SK-N-SH treated with all-trans-retinoic acid at 6 μM for 48 hours (cell line): ENCODE data around the gene CKAP4.

Source experiments
- ATAC-seq: fragments of 200-7000 bp; cut with Tn5 transposase; 3 replicates; pipeline ENCODE4 v1.9.1; 2020; ENCODE audit warnings: mild to moderate bottlenecking, moderate library complexity
- ARNTL ChIP-seq: fragments of 450-650 bp; formaldehyde crosslinking; IDR thresholded peaks from 2 replicates; pipeline ENCODE4 v1.5.0; 2020; ENCODE audit warnings: low read depth, mild to moderate bottlenecking, moderate library complexity, borderline replicate concordance
- BACH2 ChIP-seq: fragments of 250-450 bp; sonication (Bioruptor Pico); IDR thresholded peaks from 2 replicates; pipeline ENCODE4 v1.9.0; 2021; ENCODE audit warnings: mild to moderate bottlenecking, borderline replicate concordance
- CSDC2 ChIP-seq: fragments of 250-450 bp; sonication (Bioruptor Pico); IDR thresholded peaks from 2 replicates; pipeline ENCODE4 v1.5.0; 2020; ENCODE audit warnings: mild to moderate bottlenecking, moderate library complexity
- ESRRG ChIP-seq: fragments of 250-450 bp; sonication (Bioruptor Pico); IDR thresholded peaks from 2 replicates; pipeline ENCODE4 v1.6.1; 2021; ENCODE audit warnings: mild to moderate bottlenecking
- GLIS3 ChIP-seq: fragments of 250-450 bp; sonication (Bioruptor Pico); IDR thresholded peaks from 2 replicates; pipeline ENCODE4 v1.5.0; 2020; ENCODE audit warnings: mild to moderate bottlenecking, moderate library complexity
- OSR1 ChIP-seq: fragments of 250-450 bp; sonication (Bioruptor Pico); IDR thresholded peaks from 2 replicates; pipeline ENCODE4 v1.8.0; 2022; ENCODE audit warnings: moderate library complexity, mild to moderate bottlenecking, inconsistent platforms
- PPARA ChIP-seq: fragments of 250-450 bp; sonication (Bioruptor Pico); IDR thresholded peaks from 2 replicates; pipeline ENCODE4 v1.5.0; 2020; ENCODE audit warnings: mild to moderate bottlenecking, borderline replicate concordance
- RARB ChIP-seq: fragments of 250-450 bp; sonication (Bioruptor Pico); IDR thresholded peaks from 2 replicates; pipeline ENCODE4 v1.8.0; 2021; ENCODE audit warnings: mild to moderate bottlenecking, moderate library complexity
- SNAI2 ChIP-seq: fragments of 250-450 bp; sonication (Bioruptor Pico); IDR thresholded peaks from 2 replicates; pipeline ENCODE4 v1.5.0; 2020; ENCODE audit warnings: mild to moderate bottlenecking, moderate library complexity
- TCF4 ChIP-seq: fragments of 250-450 bp; sonication (Bioruptor Pico); IDR thresholded peaks from 2 replicates; pipeline ENCODE4 v1.8.0; 2021; ENCODE audit warnings: mild to moderate bottlenecking, moderate library complexity, borderline replicate concordance
- TOX ChIP-seq: fragments of 250-450 bp; sonication (Bioruptor Pico); IDR thresholded peaks from 2 replicates; pipeline ENCODE4 v1.8.0; 2021; ENCODE audit warnings: mild to moderate bottlenecking, moderate library complexity, borderline replicate concordance
- ZC3H10 ChIP-seq: fragments of 250-450 bp; sonication (Bioruptor Pico); IDR thresholded peaks from 2 replicates; pipeline ENCODE4 v1.5.1; 2021; ENCODE audit warnings: mild to moderate bottlenecking, moderate library complexity
- ZFP3 ChIP-seq: fragments of 250-450 bp; sonication (Bioruptor Pico); IDR thresholded peaks from 2 replicates; pipeline ENCODE4 v1.5.0; 2020; ENCODE audit warnings: mild to moderate bottlenecking, moderate library complexity
- ZFP30 ChIP-seq: fragments of 450-650 bp; formaldehyde crosslinking; IDR thresholded peaks from 2 replicates; pipeline ENCODE4 v1.5.0; 2022; ENCODE audit warnings: mild to moderate bottlenecking, moderate library complexity
- ZNF8 ChIP-seq: fragments of 450-650 bp; formaldehyde crosslinking; IDR thresholded peaks from 2 replicates; pipeline ENCODE4 v1.5.0; 2020; ENCODE audit warnings: mild to moderate bottlenecking, moderate library complexity
- TF ChIP-seq, protein P1 (sequence below): fragments of 250-450 bp; sonication (Bioruptor Pico); IDR thresholded peaks from 2 replicates; pipeline ENCODE4 v1.8.0; 2020; ENCODE audit warnings: mild to moderate bottlenecking, moderate library complexity, borderline replicate concordance
- TF ChIP-seq, protein P2 (sequence below): fragments of 250-450 bp; sonication (Bioruptor Pico); IDR thresholded peaks from 2 replicates; pipeline ENCODE4 v1.8.0; 2021; ENCODE audit warnings: low read depth, mild to moderate bottlenecking, moderate library complexity, borderline replicate concordance
- TF ChIP-seq, protein P3 (sequence below): fragments of 250-450 bp; sonication (Bioruptor Pico); IDR thresholded peaks from 2 replicates; pipeline ENCODE4 v1.5.1; 2020; ENCODE audit warnings: low read depth, mild to moderate bottlenecking, moderate library complexity

CKAP4 gene

DNA sequence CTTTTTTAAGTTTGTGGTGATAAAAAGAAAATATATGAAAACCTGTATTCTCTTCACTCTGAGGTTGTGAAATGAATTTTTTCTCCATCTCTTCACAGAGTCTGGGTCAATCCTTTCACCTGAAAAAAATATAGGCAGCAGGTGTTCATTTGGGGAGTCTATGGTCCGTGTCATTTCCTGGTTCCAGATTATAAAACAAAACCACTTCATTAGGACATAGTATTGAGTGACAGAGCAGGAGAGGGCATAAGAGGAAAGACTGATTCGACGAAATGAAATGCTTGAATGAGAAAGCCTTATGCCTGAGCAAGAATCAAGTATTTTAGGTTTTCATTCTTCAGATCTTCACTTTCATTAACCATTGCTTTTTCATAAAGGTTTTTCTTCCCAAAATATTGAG is 57.2 kb downstream of the CKAP4 start:
- TF ChIP-seq CSDC2 (CRISPR knock-in tag) (no peak), GLIS3 (no peak), SNAI2 (CRISPR knock-in tag) (no peak), BACH2 (CRISPR knock-in tag) (no peak), ZFP3 (CRISPR knock-in tag) (no peak), ZNF8 (CRISPR knock-in tag) (no peak), TOX (CRISPR knock-in tag) (no peak), ESRRG (CRISPR knock-in tag) (no peak), OSR1 (CRISPR knock-in tag) (no peak)
- TF ChIP-seq, protein P1, sequence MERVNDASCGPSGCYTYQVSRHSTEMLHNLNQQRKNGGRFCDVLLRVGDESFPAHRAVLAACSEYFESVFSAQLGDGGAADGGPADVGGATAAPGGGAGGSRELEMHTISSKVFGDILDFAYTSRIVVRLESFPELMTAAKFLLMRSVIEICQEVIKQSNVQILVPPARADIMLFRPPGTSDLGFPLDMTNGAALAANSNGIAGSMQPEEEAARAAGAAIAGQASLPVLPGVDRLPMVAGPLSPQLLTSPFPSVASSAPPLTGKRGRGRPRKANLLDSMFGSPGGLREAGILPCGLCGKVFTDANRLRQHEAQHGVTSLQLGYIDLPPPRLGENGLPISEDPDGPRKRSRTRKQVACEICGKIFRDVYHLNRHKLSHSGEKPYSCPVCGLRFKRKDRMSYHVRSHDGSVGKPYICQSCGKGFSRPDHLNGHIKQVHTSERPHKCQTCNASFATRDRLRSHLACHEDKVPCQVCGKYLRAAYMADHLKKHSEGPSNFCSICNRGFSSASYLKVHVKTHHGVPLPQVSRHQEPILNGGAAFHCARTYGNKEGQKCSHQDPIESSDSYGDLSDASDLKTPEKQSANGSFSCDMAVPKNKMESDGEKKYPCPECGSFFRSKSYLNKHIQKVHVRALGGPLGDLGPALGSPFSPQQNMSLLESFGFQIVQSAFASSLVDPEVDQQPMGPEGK (CRISPR knock-in tag), result no peak
- TF ChIP-seq, protein P2, sequence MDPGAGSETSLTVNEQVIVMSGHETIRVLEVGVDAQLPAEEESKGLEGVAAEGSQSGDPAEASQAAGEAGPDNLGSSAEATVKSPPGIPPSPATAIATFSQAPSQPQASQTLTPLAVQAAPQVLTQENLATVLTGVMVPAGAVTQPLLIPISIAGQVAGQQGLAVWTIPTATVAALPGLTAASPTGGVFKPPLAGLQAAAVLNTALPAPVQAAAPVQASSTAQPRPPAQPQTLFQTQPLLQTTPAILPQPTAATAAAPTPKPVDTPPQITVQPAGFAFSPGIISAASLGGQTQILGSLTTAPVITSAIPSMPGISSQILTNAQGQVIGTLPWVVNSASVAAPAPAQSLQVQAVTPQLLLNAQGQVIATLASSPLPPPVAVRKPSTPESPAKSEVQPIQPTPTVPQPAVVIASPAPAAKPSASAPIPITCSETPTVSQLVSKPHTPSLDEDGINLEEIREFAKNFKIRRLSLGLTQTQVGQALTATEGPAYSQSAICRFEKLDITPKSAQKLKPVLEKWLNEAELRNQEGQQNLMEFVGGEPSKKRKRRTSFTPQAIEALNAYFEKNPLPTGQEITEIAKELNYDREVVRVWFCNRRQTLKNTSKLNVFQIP, result no peak
- no peak for ATAC-seq

DNA sequence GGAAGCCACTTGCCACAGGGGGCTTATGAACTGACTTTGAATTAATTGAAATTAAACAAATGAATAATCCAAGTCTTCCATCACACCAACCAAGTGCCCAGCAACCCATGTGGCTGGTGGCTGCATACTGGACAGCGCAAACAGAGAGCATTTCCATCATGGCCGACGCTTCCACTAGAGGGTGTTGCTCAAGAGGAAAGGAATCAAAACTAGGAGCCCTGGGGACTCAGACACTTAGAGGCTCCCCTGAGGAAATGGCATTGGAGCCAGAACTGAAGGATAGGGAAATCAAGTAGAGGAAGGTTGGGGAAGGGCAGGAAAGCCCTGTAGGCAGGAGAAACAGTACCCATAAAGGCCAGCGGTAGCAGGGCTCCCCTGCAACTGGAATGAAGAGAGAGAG is 58.5 kb downstream of the CKAP4 start:
- ATAC-seq, result no peak
- no peak for TF ChIP-seq TCF4 (CRISPR knock-in tag)
- no peak for TF ChIP-seq PPARA (CRISPR knock-in tag)
- no peak for TF ChIP-seq CSDC2 (CRISPR knock-in tag)
- no peak for TF ChIP-seq ZNF8 (CRISPR knock-in tag)
- TF ChIP-seq, protein P1 (CRISPR knock-in tag), result no peak
- TF ChIP-seq SNAI2 (CRISPR knock-in tag), result no peak
- no peak for TF ChIP-seq TOX (CRISPR knock-in tag)
- no peak for TF ChIP-seq ESRRG (CRISPR knock-in tag)

DNA sequence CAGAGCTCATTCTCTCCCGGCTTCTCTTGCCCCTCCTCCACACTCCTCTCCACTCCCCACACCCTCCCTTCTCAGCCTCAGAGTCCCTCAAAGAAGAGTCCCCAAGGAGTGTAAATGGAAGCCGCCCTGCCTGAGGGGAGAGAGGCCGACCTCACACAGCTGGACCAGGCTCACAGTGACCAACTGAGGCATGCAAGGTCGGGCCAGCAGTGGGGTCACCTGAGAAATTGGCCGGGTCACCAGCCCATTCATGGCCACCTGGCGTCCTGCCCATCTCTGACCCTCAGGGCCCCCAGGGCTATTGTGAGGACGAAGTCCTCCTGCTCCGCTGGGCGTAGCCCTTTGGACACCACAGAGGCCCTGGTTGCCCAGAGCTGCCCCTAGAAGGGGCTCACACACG is 59.6 kb downstream of the CKAP4 start:
- no peak for TF ChIP-seq TOX (CRISPR knock-in tag)
- no peak for TF ChIP-seq CSDC2 (CRISPR knock-in tag)
- TF ChIP-seq TCF4 (CRISPR knock-in tag), result no peak
- TF ChIP-seq, protein P3, sequence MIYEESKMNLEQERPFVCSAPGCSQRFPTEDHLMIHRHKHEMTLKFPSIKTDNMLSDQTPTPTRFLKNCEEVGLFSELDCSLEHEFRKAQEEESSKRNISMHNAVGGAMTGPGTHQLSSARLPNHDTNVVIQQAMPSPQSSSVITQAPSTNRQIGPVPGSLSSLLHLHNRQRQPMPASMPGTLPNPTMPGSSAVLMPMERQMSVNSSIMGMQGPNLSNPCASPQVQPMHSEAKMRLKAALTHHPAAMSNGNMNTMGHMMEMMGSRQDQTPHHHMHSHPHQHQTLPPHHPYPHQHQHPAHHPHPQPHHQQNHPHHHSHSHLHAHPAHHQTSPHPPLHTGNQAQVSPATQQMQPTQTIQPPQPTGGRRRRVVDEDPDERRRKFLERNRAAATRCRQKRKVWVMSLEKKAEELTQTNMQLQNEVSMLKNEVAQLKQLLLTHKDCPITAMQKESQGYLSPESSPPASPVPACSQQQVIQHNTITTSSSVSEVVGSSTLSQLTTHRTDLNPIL, result no peak
- TF ChIP-seq ZC3H10 (CRISPR knock-in tag), result no peak
- TF ChIP-seq ZFP30, result no peak
- TF ChIP-seq, protein P1 (CRISPR knock-in tag), result no peak
- TF ChIP-seq ARNTL, result no peak
- no peak for TF ChIP-seq RARB
- ATAC-seq, result no peak
